SK-N-SH treated with all-trans-retinoic acid at 6 μM for 48 hours (cell line): Measurements from ENCODE around the gene PEPD.

Experiments
- ATAC-seq: fragments of 200-7000 bp; cut with Tn5 transposase; 3 replicates; pipeline ENCODE4 v1.9.1; 2020; ENCODE audit warnings: mild to moderate bottlenecking, moderate library complexity
- ARNTL ChIP-seq: fragments of 450-650 bp; formaldehyde crosslinking; IDR thresholded peaks from 2 replicates; pipeline ENCODE4 v1.5.0; 2020; ENCODE audit warnings: low read depth, mild to moderate bottlenecking, moderate library complexity, borderline replicate concordance
- BACH2 ChIP-seq: fragments of 250-450 bp; sonication (Bioruptor Pico); IDR thresholded peaks from 2 replicates; pipeline ENCODE4 v1.9.0; 2021; ENCODE audit warnings: mild to moderate bottlenecking, borderline replicate concordance
- CSDC2 ChIP-seq: fragments of 250-450 bp; sonication (Bioruptor Pico); IDR thresholded peaks from 2 replicates; pipeline ENCODE4 v1.5.0; 2020; ENCODE audit warnings: mild to moderate bottlenecking, moderate library complexity
- CSRNP3 ChIP-seq: fragments of 250-450 bp; sonication (Bioruptor Pico); IDR thresholded peaks from 2 replicates; pipeline ENCODE4 v1.5.1; 2021; ENCODE audit warnings: mild to moderate bottlenecking, moderate library complexity
- ESRRG ChIP-seq: fragments of 250-450 bp; sonication (Bioruptor Pico); IDR thresholded peaks from 2 replicates; pipeline ENCODE4 v1.6.1; 2021; ENCODE audit warnings: mild to moderate bottlenecking
- ISL1 ChIP-seq: fragments of 250-450 bp; sonication (Bioruptor Pico); IDR thresholded peaks from 2 replicates; pipeline ENCODE4 v2.1.2; 2022; ENCODE audit warnings: mild to moderate bottlenecking, moderate library complexity
- OSR1 ChIP-seq: fragments of 250-450 bp; sonication (Bioruptor Pico); IDR thresholded peaks from 2 replicates; pipeline ENCODE4 v1.8.0; 2022; ENCODE audit warnings: moderate library complexity, mild to moderate bottlenecking, inconsistent platforms
- PATZ1 ChIP-seq: fragments of 250-450 bp; sonication (Bioruptor Pico); IDR thresholded peaks from 2 replicates; pipeline ENCODE4 v1.8.0; 2020; ENCODE audit warnings: mild to moderate bottlenecking, moderate library complexity, borderline replicate concordance
- PPARA ChIP-seq: fragments of 250-450 bp; sonication (Bioruptor Pico); IDR thresholded peaks from 2 replicates; pipeline ENCODE4 v1.5.0; 2020; ENCODE audit warnings: mild to moderate bottlenecking, borderline replicate concordance
- RARB ChIP-seq: fragments of 250-450 bp; sonication (Bioruptor Pico); IDR thresholded peaks from 2 replicates; pipeline ENCODE4 v1.8.0; 2021; ENCODE audit warnings: mild to moderate bottlenecking, moderate library complexity
- SNAI2 ChIP-seq: fragments of 250-450 bp; sonication (Bioruptor Pico); IDR thresholded peaks from 2 replicates; pipeline ENCODE4 v1.5.0; 2020; ENCODE audit warnings: mild to moderate bottlenecking, moderate library complexity
- TCF4 ChIP-seq: fragments of 250-450 bp; sonication (Bioruptor Pico); IDR thresholded peaks from 2 replicates; pipeline ENCODE4 v1.8.0; 2021; ENCODE audit warnings: mild to moderate bottlenecking, moderate library complexity, borderline replicate concordance
- TOX ChIP-seq: fragments of 250-450 bp; sonication (Bioruptor Pico); IDR thresholded peaks from 2 replicates; pipeline ENCODE4 v1.8.0; 2021; ENCODE audit warnings: mild to moderate bottlenecking, moderate library complexity, borderline replicate concordance
- TSHZ2 ChIP-seq: fragments of 250-450 bp; sonication (Bioruptor Pico); IDR thresholded peaks from 2 replicates; pipeline ENCODE4 v1.5.0; 2020; ENCODE audit warnings: mild to moderate bottlenecking, moderate library complexity
- ZC3H10 ChIP-seq: fragments of 250-450 bp; sonication (Bioruptor Pico); IDR thresholded peaks from 2 replicates; pipeline ENCODE4 v1.5.1; 2021; ENCODE audit warnings: mild to moderate bottlenecking, moderate library complexity
- ZFP3 ChIP-seq: fragments of 250-450 bp; sonication (Bioruptor Pico); IDR thresholded peaks from 2 replicates; pipeline ENCODE4 v1.5.0; 2020; ENCODE audit warnings: mild to moderate bottlenecking, moderate library complexity
- ZFP30 ChIP-seq: fragments of 450-650 bp; formaldehyde crosslinking; IDR thresholded peaks from 2 replicates; pipeline ENCODE4 v1.5.0; 2022; ENCODE audit warnings: mild to moderate bottlenecking, moderate library complexity
- ZNF565 ChIP-seq: fragments of 450-650 bp; formaldehyde crosslinking; conservative IDR thresholded peaks from 2 replicates; pipeline ENCODE4 v1.5.0; 2020; ENCODE audit warnings: low read depth, mild to moderate bottlenecking, moderate library complexity
- ZNF70 ChIP-seq: fragments of 450-650 bp; formaldehyde crosslinking; IDR thresholded peaks from 2 replicates; pipeline ENCODE4 v1.5.0; 2020; ENCODE audit warnings: mild to moderate bottlenecking, moderate library complexity
- ZNF8 ChIP-seq: fragments of 450-650 bp; formaldehyde crosslinking; IDR thresholded peaks from 2 replicates; pipeline ENCODE4 v1.5.0; 2020; ENCODE audit warnings: mild to moderate bottlenecking, moderate library complexity
- TF ChIP-seq, protein P1 (sequence below): fragments of 250-450 bp; sonication (Bioruptor Pico); IDR thresholded peaks from 2 replicates; pipeline ENCODE4 v1.5.1; 2020; ENCODE audit warnings: low read depth, mild to moderate bottlenecking, moderate library complexity
- TF ChIP-seq, protein P2 (sequence below): fragments of 250-450 bp; sonication (Bioruptor Pico); IDR thresholded peaks from 2 replicates; pipeline ENCODE4 v1.8.0; 2021; ENCODE audit warnings: low read depth, mild to moderate bottlenecking, moderate library complexity, borderline replicate concordance

The PEPD gene

GRCh38 chr19:33398361-33399060, 123.1 kb downstream of the PEPD start:
- TF ChIP-seq ARNTL (CRISPR knock-in tag) (no peak), ZFP30 (CRISPR knock-in tag) (no peak), ZFP3 (CRISPR knock-in tag) (no peak), SNAI2 (CRISPR knock-in tag) (no peak), ZNF8 (no peak), CSDC2 (CRISPR knock-in tag) (no peak), ZNF565 (CRISPR knock-in tag) (no peak), CSRNP3 (CRISPR knock-in tag) (no peak), PPARA (CRISPR knock-in tag) (no peak), ZNF70 (CRISPR knock-in tag) (no peak), ZC3H10 (CRISPR knock-in tag) (no peak), BACH2 (CRISPR knock-in tag) (no peak), TSHZ2 (no peak), TOX (CRISPR knock-in tag) (no peak), ISL1 (CRISPR knock-in tag) (no peak), RARB (no peak)
- TF ChIP-seq, protein P1, sequence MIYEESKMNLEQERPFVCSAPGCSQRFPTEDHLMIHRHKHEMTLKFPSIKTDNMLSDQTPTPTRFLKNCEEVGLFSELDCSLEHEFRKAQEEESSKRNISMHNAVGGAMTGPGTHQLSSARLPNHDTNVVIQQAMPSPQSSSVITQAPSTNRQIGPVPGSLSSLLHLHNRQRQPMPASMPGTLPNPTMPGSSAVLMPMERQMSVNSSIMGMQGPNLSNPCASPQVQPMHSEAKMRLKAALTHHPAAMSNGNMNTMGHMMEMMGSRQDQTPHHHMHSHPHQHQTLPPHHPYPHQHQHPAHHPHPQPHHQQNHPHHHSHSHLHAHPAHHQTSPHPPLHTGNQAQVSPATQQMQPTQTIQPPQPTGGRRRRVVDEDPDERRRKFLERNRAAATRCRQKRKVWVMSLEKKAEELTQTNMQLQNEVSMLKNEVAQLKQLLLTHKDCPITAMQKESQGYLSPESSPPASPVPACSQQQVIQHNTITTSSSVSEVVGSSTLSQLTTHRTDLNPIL (CRISPR knock-in tag), result no peak
- TF ChIP-seq, protein P2, sequence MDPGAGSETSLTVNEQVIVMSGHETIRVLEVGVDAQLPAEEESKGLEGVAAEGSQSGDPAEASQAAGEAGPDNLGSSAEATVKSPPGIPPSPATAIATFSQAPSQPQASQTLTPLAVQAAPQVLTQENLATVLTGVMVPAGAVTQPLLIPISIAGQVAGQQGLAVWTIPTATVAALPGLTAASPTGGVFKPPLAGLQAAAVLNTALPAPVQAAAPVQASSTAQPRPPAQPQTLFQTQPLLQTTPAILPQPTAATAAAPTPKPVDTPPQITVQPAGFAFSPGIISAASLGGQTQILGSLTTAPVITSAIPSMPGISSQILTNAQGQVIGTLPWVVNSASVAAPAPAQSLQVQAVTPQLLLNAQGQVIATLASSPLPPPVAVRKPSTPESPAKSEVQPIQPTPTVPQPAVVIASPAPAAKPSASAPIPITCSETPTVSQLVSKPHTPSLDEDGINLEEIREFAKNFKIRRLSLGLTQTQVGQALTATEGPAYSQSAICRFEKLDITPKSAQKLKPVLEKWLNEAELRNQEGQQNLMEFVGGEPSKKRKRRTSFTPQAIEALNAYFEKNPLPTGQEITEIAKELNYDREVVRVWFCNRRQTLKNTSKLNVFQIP (CRISPR knock-in tag), result no peak
- ATAC-seq, result no peak

DNA sequence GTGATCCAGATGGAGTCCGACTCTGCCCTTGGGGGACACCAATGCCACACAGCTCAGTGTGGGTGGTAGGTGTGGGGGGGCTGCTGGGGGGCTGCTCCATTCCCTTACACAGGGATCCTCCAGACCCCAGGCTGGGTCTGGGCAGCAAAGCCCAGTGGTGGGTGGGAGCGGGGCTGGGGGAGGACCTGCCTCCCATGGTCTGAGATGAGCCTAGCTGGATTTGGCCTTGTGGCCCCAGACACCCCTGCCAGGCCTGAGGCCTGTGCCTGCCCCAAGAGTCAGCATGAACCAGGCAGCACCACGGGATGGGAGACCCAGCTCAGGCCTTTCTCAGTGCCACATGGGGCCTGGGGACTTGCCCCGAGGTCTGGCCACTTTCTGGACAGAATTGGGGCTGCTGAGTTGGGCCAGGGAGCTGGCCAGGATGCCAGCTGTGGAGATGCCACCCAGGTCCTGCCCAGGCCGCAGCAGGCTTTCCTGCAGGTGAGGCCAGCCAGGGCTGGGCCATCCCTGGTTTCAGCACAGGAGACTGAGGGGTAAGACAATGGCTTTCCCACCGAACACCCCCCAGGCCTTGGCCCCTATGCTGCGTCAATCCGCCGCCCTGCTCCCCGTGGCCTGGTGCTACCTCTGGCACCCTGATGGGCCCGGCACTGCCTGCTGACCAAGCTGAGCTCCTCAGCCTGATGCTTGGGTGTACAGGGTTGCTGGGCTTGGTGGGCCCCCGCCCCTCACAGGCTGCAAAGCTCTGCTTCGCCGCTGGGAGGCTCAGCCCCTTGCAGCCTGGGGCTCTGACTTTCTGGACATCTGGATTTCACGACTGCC, 123.8 kb downstream of the PEPD start:
- no peak for ATAC-seq
- TF ChIP-seq ZFP30 (CRISPR knock-in tag) (no peak), ZNF8 (no peak), BACH2 (CRISPR knock-in tag) (no peak), ESRRG (CRISPR knock-in tag) (no peak), RARB (no peak), TCF4 (CRISPR knock-in tag) (no peak), PATZ1 (CRISPR knock-in tag) (no peak), ISL1 (CRISPR knock-in tag) (no peak), PPARA (CRISPR knock-in tag) (no peak), CSRNP3 (CRISPR knock-in tag) (no peak), CSDC2 (CRISPR knock-in tag) (no peak), SNAI2 (CRISPR knock-in tag) (no peak), ZFP3 (CRISPR knock-in tag) (no peak), OSR1 (CRISPR knock-in tag) (no peak)
- TF ChIP-seq, protein P2 (CRISPR knock-in tag), result no peak
- TF ChIP-seq, protein P1 (CRISPR knock-in tag), result no peak
- TF ChIP-seq, all 23 proteins: peak for 0
